NCI-H2196 (cell line): ENCODE measurements around the gene SRXN1.

Source experiments
- DNase-seq: peaks from one replicate; lab custom pipeline; 2025; ENCODE audit not compliant: unreplicated experiment; lab: John Stamatoyannopoulos, UW

SRXN1 gene

GRCh38 chr20:675453-676314 is 22.7 kb upstream of the SRXN1 start, which contains the start of gene SCRT2:
Gene SCRT2, minus strand, starts transcription at chr20:675802. Its CDS starts 201 bp downstream, at chr20:675601.
- no peak for DNase-seq

- no peak for DNase-seq
These were observed 22.0 kb upstream of the SRXN1 start for GRCh38 chr20:675033-675452.

- DNase-seq = no peak
These were observed 20.6 kb upstream of the SRXN1 start for GRCh38 chr20:673603-674001.

- no peak for DNase-seq
These were observed 20.1 kb upstream of the SRXN1 start for GRCh38 chr20:672963-673602.

- DNase-seq = no peak
These were observed 18.4 kb upstream of the SRXN1 start for GRCh38 chr20:671252-672030.

- no peak for DNase-seq
These were observed 16.6 kb upstream of the SRXN1 start for GRCh38 chr20:669573-669972.

- no peak for DNase-seq
These were observed 15.6 kb upstream of the SRXN1 start for GRCh38 chr20:668638-669037.

GRCh38 chr20:668050-668449 is 15.1 kb upstream of the SRXN1 start:
- no peak for DNase-seq

- peak; percentile 36 for DNase-seq
These were observed 14.5 kb upstream of the SRXN1 start for GRCh38 chr20:667351-668034.

- no peak for DNase-seq
These were observed 13.9 kb upstream of the SRXN1 start for GRCh38 chr20:666877-667276.

GRCh38 chr20:665276-665675 is 12.3 kb upstream of the SRXN1 start:
- DNase-seq = no peak

- DNase-seq = no peak
These were observed 11.6 kb upstream of the SRXN1 start for GRCh38 chr20:664576-664975.

GRCh38 chr20:664151-664550 is 11.2 kb upstream of the SRXN1 start:
- DNase-seq = no peak

GRCh38 chr20:663315-664090 is 10.5 kb upstream of the SRXN1 start:
- DNase-seq = no peak

GRCh38 chr20:662277-663192 is 9.5 kb upstream of the SRXN1 start:
- DNase-seq = no peak

GRCh38 chr20:661474-662270 is 8.7 kb upstream of the SRXN1 start:
- DNase-seq = no peak

GRCh38 chr20:658731-659291 is 5.8 kb upstream of the SRXN1 start:
- DNase-seq = no peak

- no peak for DNase-seq
These were observed 5.2 kb upstream of the SRXN1 start for GRCh38 chr20:658202-658601.
